Lower leg skin (tissue), 3 donors: ENCODE results near the gene FCER1G.

Source experiments
- POLR2A ChIP-seq, 2 donors: fragments of 450-650 bp; IDR thresholded peaks; one replicate each; pipeline ENCODE4 v1.6.1; 2016 to 2017; ENCODE audit warnings: antibody characterized with exemption in 2 of 2, mild to moderate bottlenecking in 1 of 2, moderate library complexity in 1 of 2
- TF ChIP-seq, protein P1 (sequence below), 3 donors: fragments of 450-650 bp; IDR thresholded peaks; one replicate each; pipeline ENCODE4 v1.5.1; 2016; ENCODE audit warnings: antibody characterized with exemption in 3 of 3, mild to moderate bottlenecking in 3 of 3, moderate library complexity in 2 of 3

DNA sequence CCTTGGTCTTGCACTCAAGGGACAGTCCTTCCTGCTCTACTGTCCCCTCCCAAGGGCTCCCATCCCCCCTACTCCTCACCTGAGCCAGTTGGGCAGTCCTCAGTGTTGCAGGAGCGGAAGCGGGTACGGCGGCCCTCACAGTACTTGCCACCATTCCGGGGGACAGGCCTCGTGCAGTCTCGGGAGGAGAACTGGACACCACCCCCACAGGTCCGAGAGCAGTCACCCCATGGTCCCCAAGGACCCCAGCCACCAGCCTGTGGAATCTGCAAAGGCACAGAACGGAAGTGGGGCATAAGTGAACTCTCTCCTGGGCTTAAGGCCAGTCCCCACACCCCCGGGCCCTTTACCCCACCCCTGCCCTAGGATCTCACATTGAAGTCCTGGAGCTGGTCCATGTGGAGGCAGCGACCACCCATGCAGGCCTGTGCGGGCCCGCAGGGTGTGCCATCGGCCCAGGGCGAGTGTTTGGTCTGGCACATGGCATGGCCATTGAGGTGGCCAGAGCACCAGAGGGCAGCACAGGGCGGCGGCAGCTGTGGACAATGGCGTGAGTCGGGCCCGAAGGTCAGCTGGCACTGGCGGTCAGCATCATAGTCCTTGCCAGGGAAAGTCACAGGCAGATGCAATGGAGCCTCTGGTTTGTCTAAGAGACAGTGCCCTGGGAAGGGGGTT, 21.4 kb upstream of the FCER1G start:
- TF ChIP-seq, protein P1, sequence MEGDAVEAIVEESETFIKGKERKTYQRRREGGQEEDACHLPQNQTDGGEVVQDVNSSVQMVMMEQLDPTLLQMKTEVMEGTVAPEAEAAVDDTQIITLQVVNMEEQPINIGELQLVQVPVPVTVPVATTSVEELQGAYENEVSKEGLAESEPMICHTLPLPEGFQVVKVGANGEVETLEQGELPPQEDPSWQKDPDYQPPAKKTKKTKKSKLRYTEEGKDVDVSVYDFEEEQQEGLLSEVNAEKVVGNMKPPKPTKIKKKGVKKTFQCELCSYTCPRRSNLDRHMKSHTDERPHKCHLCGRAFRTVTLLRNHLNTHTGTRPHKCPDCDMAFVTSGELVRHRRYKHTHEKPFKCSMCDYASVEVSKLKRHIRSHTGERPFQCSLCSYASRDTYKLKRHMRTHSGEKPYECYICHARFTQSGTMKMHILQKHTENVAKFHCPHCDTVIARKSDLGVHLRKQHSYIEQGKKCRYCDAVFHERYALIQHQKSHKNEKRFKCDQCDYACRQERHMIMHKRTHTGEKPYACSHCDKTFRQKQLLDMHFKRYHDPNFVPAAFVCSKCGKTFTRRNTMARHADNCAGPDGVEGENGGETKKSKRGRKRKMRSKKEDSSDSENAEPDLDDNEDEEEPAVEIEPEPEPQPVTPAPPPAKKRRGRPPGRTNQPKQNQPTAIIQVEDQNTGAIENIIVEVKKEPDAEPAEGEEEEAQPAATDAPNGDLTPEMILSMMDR (IDR thresholded peaks at IDR 0.05), result no peak
- TF ChIP-seq POLR2A (IDR thresholded peaks at IDR 0.05), result no peak
